ENCODE measurements around the gene PADI2. TPM values are rescaled to one million over a fixed set of nuclear protein-coding genes. Genes with fewer than 3 reads are reported as not detected.
A peak's percentile ranks its signal among the peaks of the same experiment; 100 is the strongest.

Gene PADI2
- total and polyA plus RNA-seq, 4 experiments from 2014 or later = 0.14 TPM; not detected in 3

- no peaks in the 10 kb centered on the region for H3K9me3 ChIP-seq (ENCODE audit: control insufficient read depth in 1 of 2, low read length in 2 of 2)
- Mint-ChIP-seq H3K4me1 (no peaks in the 10 kb centered on the region), H3K36me3 (no peaks in the 10 kb centered on the region), H3K4me3 (no peak overlapping the region), H3K27ac (peak overlapping the region in 1 of 7 donors; percentile 35), H3K27me3 (peaks cover 19 to 35% of the 10 kb centered on the region in 2 donors), H3K9me3 (no peaks in the 10 kb centered on the region)
- intact Hi-C loops (cut with micrococcal nuclease) = no loop called here
- POLR2A ChIA-PET (ENCODE audit: partially characterized antibody) = no interaction called here
- H3K36me3 ChIP-seq (ENCODE audit: insufficient read depth, low read length) = no peaks in the 10 kb centered on the region
- no peak overlapping the region for H3K4me3 ChIP-seq (ENCODE audit: low read length in 2 of 2)
- H3K4me1 ChIP-seq (ENCODE audit: insufficient read depth, low read length) = no peaks in the 10 kb centered on the region
- DNase-seq = no peak
- H3K27ac ChIP-seq (ENCODE audit: low read depth, low read length) = no peak overlapping the region
- peaks cover 5% of the 10 kb centered on the region for H3K27me3 ChIP-seq (ENCODE audit: insufficient read depth, low read length)
- CTCF ChIA-PET (ENCODE audit: partially characterized antibody) = interaction anchor here (1.2 kb wide), 1 partner anchor 13 kb away, joined by 5 read pairs; no protein-coding TSS in a partner anchor
Measured at GRCh38 chr1:17112496-17113236, 6.6 kb downstream of the PADI2 start.

DNA sequence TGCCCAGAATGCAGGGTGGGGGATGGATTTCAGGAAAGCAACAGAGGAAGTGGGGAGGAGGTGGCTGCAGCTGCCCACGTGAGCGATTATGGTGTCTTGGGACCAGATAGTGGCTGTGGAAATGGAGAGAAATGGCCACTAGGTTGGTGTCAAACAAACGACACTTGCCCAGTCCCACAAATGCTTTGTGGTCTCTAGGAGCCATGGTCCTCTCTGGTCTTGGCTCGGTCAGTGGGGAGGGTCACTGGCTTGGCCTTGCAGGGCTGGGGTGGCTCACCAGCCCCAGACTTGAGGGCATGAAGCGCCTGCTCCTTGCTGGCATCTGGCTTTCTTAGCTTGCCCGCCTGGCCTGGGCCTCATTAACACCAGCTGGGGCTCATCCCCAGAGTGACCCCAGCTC is 7.2 kb downstream of the PADI2 start:
- no peak for DNase-seq
- Mint-ChIP-seq H3K36me3 (no peaks in the 10 kb centered on the region), H3K27me3 (peaks cover 15 to 31% of the 10 kb centered on the region in 2 donors), H3K9me3 (no peaks in the 10 kb centered on the region), H3K4me1 (no peaks in the 10 kb centered on the region), H3K27ac (no peak overlapping the region), H3K4me3 (no peak overlapping the region)
- peaks cover 5% of the 10 kb centered on the region for H3K27me3 ChIP-seq (ENCODE audit: insufficient read depth, low read length)
- CTCF ChIA-PET (ENCODE audit: partially characterized antibody) = interaction anchor here (1.2 kb wide), 1 partner anchor 13 kb away, joined by 5 read pairs; no protein-coding TSS in a partner anchor
- no peak overlapping the region for H3K4me3 ChIP-seq (ENCODE audit: low read length in 2 of 2)
- H3K36me3 ChIP-seq (ENCODE audit: insufficient read depth, low read length) = no peaks in the 10 kb centered on the region
- POLR2A ChIA-PET (ENCODE audit: partially characterized antibody) = no interaction called here
- no peak overlapping the region for H3K27ac ChIP-seq (ENCODE audit: low read depth, low read length)
- intact Hi-C loops (cut with micrococcal nuclease) = no loop called here
- no peaks in the 10 kb centered on the region for H3K4me1 ChIP-seq (ENCODE audit: insufficient read depth, low read length)
- H3K9me3 ChIP-seq (ENCODE audit: control insufficient read depth in 1 of 2, low read length in 2 of 2) = no peaks in the 10 kb centered on the region

- H3K27ac ChIP-seq (ENCODE audit: low read depth, low read length) = no peak overlapping the region
- H3K9me3 Mint-ChIP-seq = no peaks in the 10 kb centered on the region
- no peaks in the 10 kb centered on the region for H3K36me3 Mint-ChIP-seq
- no peaks in the 10 kb centered on the region for H3K4me1 Mint-ChIP-seq
- DNase-seq = no peak
- no peak overlapping the region for H3K4me3 Mint-ChIP-seq
- peak overlapping the region in 1 of 7 donors; percentile 1 for H3K27ac Mint-ChIP-seq
- H3K27me3 Mint-ChIP-seq = peaks cover 8 to 25% of the 10 kb centered on the region in 2 donors
- no peak overlapping the region for H3K4me3 ChIP-seq (ENCODE audit: low read length in 2 of 2)
- H3K36me3 ChIP-seq (ENCODE audit: insufficient read depth, low read length) = no peaks in the 10 kb centered on the region
- POLR2A ChIA-PET (ENCODE audit: partially characterized antibody) = no interaction called here
- H3K4me1 ChIP-seq (ENCODE audit: insufficient read depth, low read length) = no peaks in the 10 kb centered on the region
- no peaks in the 10 kb centered on the region for H3K9me3 ChIP-seq (ENCODE audit: control insufficient read depth in 1 of 2, low read length in 2 of 2)
- peaks cover 5% of the 10 kb centered on the region for H3K27me3 ChIP-seq (ENCODE audit: insufficient read depth, low read length)
- CTCF ChIA-PET (ENCODE audit: partially characterized antibody) = no interaction called here
- intact Hi-C loops (cut with micrococcal nuclease) = no loop called here
Measured at GRCh38 chr1:17110555-17110926, 8.7 kb downstream of the PADI2 start.

GRCh38 chr1:17109892-17110554 is 9.2 kb downstream of the PADI2 start:
- Histone ChIP-seq H3K27me3 (ENCODE audit: insufficient read depth, low read length) (peaks cover under 1% of the 10 kb centered on the region), H3K4me3 (ENCODE audit: low read length in 2 of 2) (no peak overlapping the region), H3K4me1 (ENCODE audit: insufficient read depth, low read length) (no peaks in the 10 kb centered on the region), H3K27ac (ENCODE audit: low read depth, low read length) (no peak overlapping the region), H3K9me3 (ENCODE audit: control insufficient read depth in 1 of 2, low read length in 2 of 2) (no peaks in the 10 kb centered on the region), H3K36me3 (ENCODE audit: insufficient read depth, low read length) (no peaks in the 10 kb centered on the region)
- Mint-ChIP-seq H3K9me3 (no peaks in the 10 kb centered on the region), H3K27me3 (peaks cover 8 to 21% of the 10 kb centered on the region in 2 donors), H3K4me1 (no peaks in the 10 kb centered on the region), H3K27ac (no peak overlapping the region), H3K4me3 (no peak overlapping the region), H3K36me3 (no peaks in the 10 kb centered on the region)
- POLR2A ChIA-PET (ENCODE audit: partially characterized antibody) = no interaction called here
- intact Hi-C loops (cut with micrococcal nuclease) = no loop called here
- CTCF ChIA-PET (ENCODE audit: partially characterized antibody) = no interaction called here
- DNase-seq = no peak

GRCh38 chr1:17108786-17109185 is 10.5 kb downstream of the PADI2 start:
- POLR2A ChIA-PET (ENCODE audit: partially characterized antibody) = no interaction called here
- Histone ChIP-seq H3K36me3 (ENCODE audit: insufficient read depth, low read length) (no peaks in the 10 kb centered on the region), H3K4me3 (ENCODE audit: low read length in 2 of 2) (no peak overlapping the region), H3K27ac (ENCODE audit: low read depth, low read length) (no peak overlapping the region), H3K27me3 (ENCODE audit: insufficient read depth, low read length) (no peaks in the 10 kb centered on the region), H3K4me1 (ENCODE audit: insufficient read depth, low read length) (no peaks in the 10 kb centered on the region), H3K9me3 (ENCODE audit: control insufficient read depth in 1 of 2, low read length in 2 of 2) (no peaks in the 10 kb centered on the region)
- H3K27ac Mint-ChIP-seq = no peak overlapping the region
- no peaks in the 10 kb centered on the region for H3K9me3 Mint-ChIP-seq
- H3K36me3 Mint-ChIP-seq = no peaks in the 10 kb centered on the region
- no peaks in the 10 kb centered on the region for H3K4me1 Mint-ChIP-seq
- CTCF ChIA-PET (ENCODE audit: partially characterized antibody) = no interaction called here
- peaks cover 8 to 14% of the 10 kb centered on the region in 2 donors for H3K27me3 Mint-ChIP-seq
- intact Hi-C loops (cut with micrococcal nuclease) = no loop called here
- no peak overlapping the region for H3K4me3 Mint-ChIP-seq
- DNase-seq = no peak

DNA sequence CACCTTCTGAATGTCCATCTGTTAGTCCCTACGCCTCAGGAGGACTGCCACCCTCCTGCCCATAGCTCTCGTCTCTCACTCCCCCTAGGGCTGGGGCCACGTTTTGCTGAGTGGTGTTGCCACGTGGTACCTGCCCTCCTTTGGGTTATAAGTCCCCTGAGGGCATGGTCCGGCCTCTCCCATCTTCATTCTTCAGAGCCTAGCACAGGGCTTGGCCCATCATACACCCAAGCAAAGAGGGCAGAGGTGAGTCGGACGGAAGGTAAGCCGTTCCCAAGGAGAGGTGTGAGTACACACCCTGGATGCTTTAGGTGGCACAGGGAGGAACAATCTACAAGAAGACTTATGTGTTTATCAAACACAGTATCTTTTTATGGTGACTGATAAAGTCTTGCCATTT is 10.9 kb downstream of the PADI2 start:
- H3K27ac Mint-ChIP-seq = no peak overlapping the region
- intact Hi-C loops (cut with micrococcal nuclease) = no loop called here
- no peaks in the 10 kb centered on the region for H3K4me1 Mint-ChIP-seq
- no peaks in the 10 kb centered on the region for H3K36me3 Mint-ChIP-seq
- CTCF ChIA-PET (ENCODE audit: partially characterized antibody) = no interaction called here
- DNase-seq = no peak
- H3K4me1 ChIP-seq (ENCODE audit: insufficient read depth, low read length) = no peaks in the 10 kb centered on the region
- POLR2A ChIA-PET (ENCODE audit: partially characterized antibody) = no interaction called here
- no peak overlapping the region for H3K4me3 Mint-ChIP-seq
- H3K9me3 Mint-ChIP-seq = no peaks in the 10 kb centered on the region
- peaks cover 8 to 16% of the 10 kb centered on the region in 2 donors for H3K27me3 Mint-ChIP-seq
- no peak overlapping the region for H3K27ac ChIP-seq (ENCODE audit: low read depth, low read length)
- no peaks in the 10 kb centered on the region for H3K27me3 ChIP-seq (ENCODE audit: insufficient read depth, low read length)
- H3K4me3 ChIP-seq (ENCODE audit: low read length in 2 of 2) = no peak overlapping the region
- no peaks in the 10 kb centered on the region for H3K36me3 ChIP-seq (ENCODE audit: insufficient read depth, low read length)
- no peaks in the 10 kb centered on the region for H3K9me3 ChIP-seq (ENCODE audit: control insufficient read depth in 1 of 2, low read length in 2 of 2)

DNA sequence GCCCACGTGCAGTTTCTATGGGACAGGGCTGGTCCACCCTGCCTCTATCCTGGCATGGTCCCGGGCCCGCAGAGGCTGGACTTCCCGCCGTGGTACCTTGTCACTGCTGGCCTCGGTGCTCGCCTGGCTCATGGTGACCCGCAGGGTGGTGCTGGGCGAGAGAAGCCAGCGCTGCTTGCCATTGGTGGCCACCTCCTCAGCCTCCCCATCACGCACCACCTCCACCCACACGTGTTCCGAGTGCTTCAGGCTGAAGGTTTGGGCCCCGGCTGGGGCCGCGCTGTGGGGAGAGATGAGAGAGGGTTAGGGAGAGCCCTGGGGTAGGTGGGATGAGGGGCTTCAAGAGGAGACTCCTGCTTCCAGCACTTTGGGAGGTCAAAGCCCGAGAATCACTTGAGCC is 14.5 kb downstream of the PADI2 start:
- H3K27me3 ChIP-seq (ENCODE audit: insufficient read depth, low read length) = no peaks in the 10 kb centered on the region
- Mint-ChIP-seq H3K36me3 (no peaks in the 10 kb centered on the region), H3K9me3 (no peaks in the 10 kb centered on the region), H3K4me3 (no peak overlapping the region), H3K4me1 (no peaks in the 10 kb centered on the region), H3K27me3 (peaks cover 4 to 7% of the 10 kb centered on the region in 2 donors), H3K27ac (no peak overlapping the region)
- no peaks in the 10 kb centered on the region for H3K4me1 ChIP-seq (ENCODE audit: insufficient read depth, low read length)
- intact Hi-C loops (cut with micrococcal nuclease) = no loop called here
- ChIA-PET CTCF (ENCODE audit: partially characterized antibody) (no interaction called here), POLR2A (ENCODE audit: partially characterized antibody) (no interaction called here)
- H3K27ac ChIP-seq (ENCODE audit: low read depth, low read length) = no peak overlapping the region
- no peak overlapping the region for H3K4me3 ChIP-seq (ENCODE audit: low read length in 2 of 2)
- no peak for DNase-seq
- no peaks in the 10 kb centered on the region for H3K9me3 ChIP-seq (ENCODE audit: control insufficient read depth in 1 of 2, low read length in 2 of 2)
- H3K36me3 ChIP-seq (ENCODE audit: insufficient read depth, low read length) = no peaks in the 10 kb centered on the region
